ENCODE measurements around the gene CAPZB.

DNA sequence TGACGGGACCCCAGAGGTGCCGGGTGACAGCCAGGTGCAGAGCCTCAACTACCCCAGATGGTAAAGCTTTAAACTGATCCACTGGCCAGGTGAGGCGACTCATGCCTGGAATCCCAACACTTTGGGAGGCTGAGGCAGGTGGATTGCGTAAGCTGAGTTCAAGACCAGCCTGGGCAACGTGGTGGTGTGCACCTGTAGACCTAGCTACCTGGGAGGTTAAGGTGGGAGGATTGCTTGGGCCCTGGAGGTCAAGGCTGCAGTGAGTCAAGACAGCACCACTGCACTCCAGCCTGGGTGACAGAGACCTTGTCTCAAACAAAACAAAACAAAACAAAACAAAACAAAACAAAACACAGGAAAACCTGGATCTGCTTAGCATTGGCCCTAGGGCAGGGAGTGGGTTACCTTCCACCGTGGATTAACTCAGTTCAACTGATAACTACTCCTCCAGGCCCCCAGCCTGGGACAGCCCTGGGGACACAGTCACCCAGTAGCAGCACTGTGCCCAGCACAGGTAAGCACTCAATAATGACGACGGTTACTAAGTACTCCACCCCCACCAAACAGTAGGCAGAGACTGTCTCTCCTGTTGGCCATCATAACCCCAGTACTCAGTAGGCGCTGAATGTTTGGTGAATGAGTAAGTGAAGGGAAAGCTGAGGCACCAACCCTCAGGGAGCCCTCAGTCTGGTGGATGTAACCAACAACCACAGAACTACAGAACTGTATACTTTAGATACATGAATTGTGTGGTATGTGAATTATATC lies 151.6 kb downstream of the CAPZB start:
- TF ChIP-seq, protein P1, sequence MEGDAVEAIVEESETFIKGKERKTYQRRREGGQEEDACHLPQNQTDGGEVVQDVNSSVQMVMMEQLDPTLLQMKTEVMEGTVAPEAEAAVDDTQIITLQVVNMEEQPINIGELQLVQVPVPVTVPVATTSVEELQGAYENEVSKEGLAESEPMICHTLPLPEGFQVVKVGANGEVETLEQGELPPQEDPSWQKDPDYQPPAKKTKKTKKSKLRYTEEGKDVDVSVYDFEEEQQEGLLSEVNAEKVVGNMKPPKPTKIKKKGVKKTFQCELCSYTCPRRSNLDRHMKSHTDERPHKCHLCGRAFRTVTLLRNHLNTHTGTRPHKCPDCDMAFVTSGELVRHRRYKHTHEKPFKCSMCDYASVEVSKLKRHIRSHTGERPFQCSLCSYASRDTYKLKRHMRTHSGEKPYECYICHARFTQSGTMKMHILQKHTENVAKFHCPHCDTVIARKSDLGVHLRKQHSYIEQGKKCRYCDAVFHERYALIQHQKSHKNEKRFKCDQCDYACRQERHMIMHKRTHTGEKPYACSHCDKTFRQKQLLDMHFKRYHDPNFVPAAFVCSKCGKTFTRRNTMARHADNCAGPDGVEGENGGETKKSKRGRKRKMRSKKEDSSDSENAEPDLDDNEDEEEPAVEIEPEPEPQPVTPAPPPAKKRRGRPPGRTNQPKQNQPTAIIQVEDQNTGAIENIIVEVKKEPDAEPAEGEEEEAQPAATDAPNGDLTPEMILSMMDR (IDR thresholded peaks at IDR 0.05) = no peak
- TF ChIP-seq POLR2AphosphoS5 (IDR thresholded peaks at IDR 0.05; ENCODE audit: low read depth, low read length) (no peak), SIN3A (IDR thresholded peaks at IDR 0.05; ENCODE audit: borderline replicate concordance, insufficient read depth, low read depth, low read length) (no peak), TCF7L2 (IDR thresholded peaks at IDR 0.05; ENCODE audit: low read depth, low read length) (no peak)
